Measurements from ENCODE around the gene SARNP.

- TF ChIP-seq CTCF (IDR thresholded peaks at IDR 0.05) (no peak), POLR2A (IDR thresholded peaks at IDR 0.05) (no peak)
These were observed 10.8 kb upstream of the SARNP start for GRCh38 chr12:55828357-55828756.
